ENCODE data around the gene CDC42BPB.

The CDC42BPB gene

DNA sequence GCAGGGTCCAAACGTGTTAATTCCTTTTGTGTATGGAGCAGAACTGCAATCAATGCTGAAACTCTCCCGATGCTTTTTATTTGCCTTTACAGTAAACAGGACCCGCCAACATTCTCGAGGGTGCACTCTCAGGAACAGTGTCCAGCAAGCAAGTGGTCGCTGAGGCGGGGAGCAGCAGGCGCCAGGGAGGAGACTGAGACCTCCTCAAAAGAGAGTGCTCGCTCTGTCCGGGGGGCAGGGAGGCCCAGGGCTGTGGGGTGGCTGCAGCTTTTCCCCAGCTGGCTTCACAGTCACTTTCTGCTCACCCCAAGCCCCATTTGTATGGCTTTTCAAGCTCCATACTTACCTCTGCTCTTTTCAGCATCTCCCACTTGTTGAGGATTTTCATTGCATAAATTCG, 49.2 kb downstream of the CDC42BPB start (continued):
- TF ChIP-seq ZBTB10 (tag by site-specific recombination; IDR thresholded peaks at IDR 0.05) (no peak), ZNF302 (tag by site-specific recombination; IDR thresholded peaks at IDR 0.05; ENCODE audit: low read depth) (no peak), HOXC10 (CRISPR knock-in tag; IDR thresholded peaks at IDR 0.05) (no peak), PATZ1 (tag by site-specific recombination; IDR thresholded peaks at IDR 0.05) (no peak), PBX3 (CRISPR knock-in tag; IDR thresholded peaks at IDR 0.05) (no peak), ZNF830 (tag by site-specific recombination; IDR thresholded peaks at IDR 0.05; ENCODE audit: low read depth) (no peak), TCF7L2 (IDR thresholded peaks at IDR 0.05; ENCODE audit: borderline replicate concordance, low read depth, low read length) (no peak), ZNF654 (tag by site-specific recombination; IDR thresholded peaks at IDR 0.05; ENCODE audit: low read depth) (no peak), ZNF354C (tag by site-specific recombination; IDR thresholded peaks at IDR 0.05; ENCODE audit: borderline replicate concordance, low read depth) (no peak), ZNF138 (tag by site-specific recombination; IDR thresholded peaks at IDR 0.05; ENCODE audit: borderline replicate concordance) (no peak), ZNF664 (tag by site-specific recombination; IDR thresholded peaks at IDR 0.05) (no peak), ZNF473 (tag by site-specific recombination; IDR thresholded peaks at IDR 0.05) (no peak), ZNF747 (tag by site-specific recombination; IDR thresholded peaks at IDR 0.05) (no peak), ZNF37A (tag by site-specific recombination; IDR thresholded peaks at IDR 0.05) (no peak)
- TF ChIP-seq, protein P1, sequence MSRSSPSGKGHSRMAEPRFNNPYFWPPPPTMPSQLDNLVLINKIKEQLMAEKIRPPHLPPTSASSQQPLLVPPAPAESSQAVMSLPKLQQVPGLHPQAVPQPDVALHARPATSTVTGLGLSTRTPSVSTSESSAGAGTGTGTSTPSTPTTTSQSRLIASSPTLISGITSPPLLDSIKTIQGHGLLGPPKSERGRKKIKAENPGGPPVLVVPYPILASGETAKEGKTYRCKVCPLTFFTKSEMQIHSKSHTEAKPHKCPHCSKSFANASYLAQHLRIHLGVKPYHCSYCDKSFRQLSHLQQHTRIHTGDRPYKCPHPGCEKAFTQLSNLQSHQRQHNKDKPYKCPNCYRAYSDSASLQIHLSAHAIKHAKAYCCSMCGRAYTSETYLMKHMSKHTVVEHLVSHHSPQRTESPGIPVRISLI (tag by site-specific recombination; IDR thresholded peaks at IDR 0.05), result no peak

GRCh38 chr14:103007555-103007954, 49.8 kb downstream of the CDC42BPB start:
- ChIA-PET CTCF (no interaction called here), POLR2A (no interaction called here)
- Histone ChIP-seq H3K4me3 (ENCODE audit: low read depth, low read length) (no peak overlapping the region), H3K4me1 (ENCODE audit: control insufficient read depth, insufficient read depth, low read length) (no peaks in the 10 kb centered on the region; the same call in 1 of the 2 replicates), H3K27ac (ENCODE audit: extremely low read depth, low read depth, low read length) (no peak overlapping the region), H3K9me3 (ENCODE audit: control insufficient read depth, insufficient read depth, low read depth, low read length) (no peaks in the 10 kb centered on the region), H3K36me3 (ENCODE audit: control insufficient read depth in 2 of 2, insufficient read depth in 1 of 2, low read length in 2 of 2) (peaks cover 5 to 47% of the 10 kb centered on the region in 2 experiments; a peak in 2 of 3 replicates)
- TF ChIP-seq KLF9 (tag by site-specific recombination; IDR thresholded peaks at IDR 0.05; ENCODE audit: low read depth), result no peak
- TF ChIP-seq ZNF473 (tag by site-specific recombination; IDR thresholded peaks at IDR 0.05), result no peak
- no peak for TF ChIP-seq WT1 (tag by site-specific recombination; IDR thresholded peaks at IDR 0.05)
- TF ChIP-seq, protein P2, sequence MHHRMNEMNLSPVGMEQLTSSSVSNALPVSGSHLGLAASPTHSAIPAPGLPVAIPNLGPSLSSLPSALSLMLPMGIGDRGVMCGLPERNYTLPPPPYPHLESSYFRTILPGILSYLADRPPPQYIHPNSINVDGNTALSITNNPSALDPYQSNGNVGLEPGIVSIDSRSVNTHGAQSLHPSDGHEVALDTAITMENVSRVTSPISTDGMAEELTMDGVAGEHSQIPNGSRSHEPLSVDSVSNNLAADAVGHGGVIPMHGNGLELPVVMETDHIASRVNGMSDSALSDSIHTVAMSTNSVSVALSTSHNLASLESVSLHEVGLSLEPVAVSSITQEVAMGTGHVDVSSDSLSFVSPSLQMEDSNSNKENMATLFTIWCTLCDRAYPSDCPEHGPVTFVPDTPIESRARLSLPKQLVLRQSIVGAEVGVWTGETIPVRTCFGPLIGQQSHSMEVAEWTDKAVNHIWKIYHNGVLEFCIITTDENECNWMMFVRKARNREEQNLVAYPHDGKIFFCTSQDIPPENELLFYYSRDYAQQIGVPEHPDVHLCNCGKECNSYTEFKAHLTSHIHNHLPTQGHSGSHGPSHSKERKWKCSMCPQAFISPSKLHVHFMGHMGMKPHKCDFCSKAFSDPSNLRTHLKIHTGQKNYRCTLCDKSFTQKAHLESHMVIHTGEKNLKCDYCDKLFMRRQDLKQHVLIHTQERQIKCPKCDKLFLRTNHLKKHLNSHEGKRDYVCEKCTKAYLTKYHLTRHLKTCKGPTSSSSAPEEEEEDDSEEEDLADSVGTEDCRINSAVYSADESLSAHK (tag by site-specific recombination; IDR thresholded peaks at IDR 0.05), result no peak
- TF ChIP-seq ZNF645 (tag by site-specific recombination; IDR thresholded peaks at IDR 0.05), result no peak
- TF ChIP-seq ZNF221 (tag by site-specific recombination; IDR thresholded peaks at IDR 0.05; ENCODE audit: borderline replicate concordance), result no peak
- no peak for TF ChIP-seq ZNF248 (tag by site-specific recombination; IDR thresholded peaks at IDR 0.05)
- TF ChIP-seq HOXD13 (CRISPR knock-in tag; IDR thresholded peaks at IDR 0.05; ENCODE audit: borderline replicate concordance), result no peak
- no peak for TF ChIP-seq ZNF223 (tag by site-specific recombination; IDR thresholded peaks at IDR 0.05)
- no peak for TF ChIP-seq ZNF211 (tag by site-specific recombination; IDR thresholded peaks at IDR 0.05; ENCODE audit: low read depth)
